Esophagus muscularis mucosa (tissue), 4 donors: Measurements from ENCODE around the gene DNAH9. TPM values are rescaled to one million over a fixed set of nuclear protein-coding genes. Genes with fewer than 3 reads are reported as not detected.
"Not testable (repeated sequence)": the region's sequence is repeated elsewhere in the genome, so short reads cannot be mapped to it uniquely, and the experiment has no call there.

Source experiments
- DNase-seq: peaks from one replicate; pipeline ENCODE4 v3.0.0-alpha.2; 2017; ENCODE audit errors: extremely low spot score
- H3K27ac ChIP-seq, 4 donors: fragments of 200-600 bp; sonication (generic); replicated peaks in 1 of 4; 1 replicate in 3 of 4; 2 replicates in 1 of 4; pipeline ENCODE4 v1.5.1; 2016 to 2019; ENCODE audit warnings: mild to moderate bottlenecking in 1 of 4
- H3K27me3 ChIP-seq, 4 donors: fragments of 200-600 bp; sonication (generic); one replicate each; pipeline versions ENCODE4 v1.5.1 to v1.6.0; 2016 to 2019
- H3K36me3 ChIP-seq, 4 donors: fragments of 200-600 bp; sonication (generic); one replicate each; pipeline ENCODE4 v1.5.1; 2016 to 2019
- H3K4me1 ChIP-seq, 4 donors: fragments of 200-600 bp; sonication (generic); one replicate each; pipeline ENCODE4 v1.5.1; 2016 to 2019
- H3K4me3 ChIP-seq, 4 donors: fragments of 200-600 bp; sonication (generic); 1 replicate in 2 of 4; 2 replicates in 2 of 4; pipeline ENCODE4 v1.5.1; 2016 to 2019; ENCODE audit warnings: mild to moderate bottlenecking in 4 of 4, moderate library complexity in 1 of 4
- H3K9me3 ChIP-seq, 4 donors: fragments of 200-600 bp; sonication (generic); 1 replicate in 3 of 4; 2 replicates in 1 of 4; pipeline ENCODE4 v1.5.1; 2016 to 2019
- EP300 ChIP-seq: sonication (generic); formaldehyde crosslinking; IDR thresholded peaks from one replicate; pipeline ENCODE4 v1.6.1; 2017; ENCODE audit warnings: antibody characterized with exemption
- POLR2A ChIP-seq: fragments of 450-650 bp; IDR thresholded peaks from one replicate; pipeline ENCODE4 v1.6.1; 2017; ENCODE audit warnings: antibody characterized with exemption, moderate library complexity, mild to moderate bottlenecking, low read depth
- POLR2AphosphoS5 ChIP-seq, 2 donors: sonication (generic); formaldehyde crosslinking; IDR thresholded peaks; one replicate each; pipeline ENCODE4 v1.6.1; 2017; ENCODE audit warnings: antibody characterized with exemption in 2 of 2
- WGBS: methylation state at CpG from one replicate; pipeline ENCODE4 v1.1.5; 2018; 5-methylcytosine and 5-hydroxymethylcytosine counted together
- intact Hi-C: fragments of 100-400 bp; cut with DNase I; formaldehyde crosslinking; loops from one replicate; pipeline ENCODE4 v1.15.1; 2023
- total RNA-seq, 4 donors: library from RNA; depleted of rRNA; stranded (reverse); fragments of >200 nt; gene quantifications; one replicate each; pipeline versions ENCODE4 v1.1.0 to v1.2.1, GENCODE V29; 2016
- TF ChIP-seq, protein P1 (sequence below), 3 experiments: fragments of 200-600 bp in 2 of 3; fragments of 450-650 bp in 1 of 3; sonication (generic) in 2 of 3; IDR thresholded peaks; one replicate each; pipeline ENCODE4 v1.5.1; 2017 to 2019; ENCODE audit warnings: antibody characterized with exemption in 3 of 3, mild to moderate bottlenecking in 2 of 3, moderate library complexity in 1 of 3

Gene DNAH9
- total RNA-seq, 4 donors from 2014 or later, result under 0.01 to 0.92 TPM; not detected in 2

DNA sequence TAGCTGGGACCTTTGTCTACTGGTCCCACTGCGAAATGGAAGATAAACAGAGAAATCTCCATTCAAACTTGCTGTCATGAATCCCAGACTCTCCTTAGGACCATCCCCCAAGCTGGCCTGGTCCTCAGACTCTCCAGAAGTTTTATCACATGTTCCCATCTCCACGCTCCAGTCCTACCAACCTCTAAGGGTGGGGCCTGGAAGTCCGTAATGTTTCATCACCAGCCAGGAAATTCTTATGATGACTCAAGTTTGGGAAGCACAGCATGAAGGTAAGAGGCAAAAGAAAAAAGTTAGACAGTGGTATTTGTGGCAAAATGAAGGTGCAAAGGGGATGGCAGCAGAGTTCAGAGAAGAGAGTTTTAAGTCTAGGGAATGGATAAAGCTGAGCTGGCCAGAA lies 346.3 kb downstream of the DNAH9 start:
- no peak for DNase-seq
- H3K36me3 ChIP-seq, result no peaks in the 10 kb centered on the region
- no peak overlapping the region for H3K4me3 ChIP-seq
- intact Hi-C loops, result no loop called here
- H3K27me3 ChIP-seq, result no peaks in the 10 kb centered on the region
- H3K27ac ChIP-seq, result no peak overlapping the region
- 77% methylated on average over 3 of the region's 3 CpGs for WGBS
- no peak for TF ChIP-seq POLR2AphosphoS5 (IDR thresholded peaks at IDR 0.05)
- no peak for TF ChIP-seq POLR2A
- TF ChIP-seq EP300, result no peak
- TF ChIP-seq, protein P1, sequence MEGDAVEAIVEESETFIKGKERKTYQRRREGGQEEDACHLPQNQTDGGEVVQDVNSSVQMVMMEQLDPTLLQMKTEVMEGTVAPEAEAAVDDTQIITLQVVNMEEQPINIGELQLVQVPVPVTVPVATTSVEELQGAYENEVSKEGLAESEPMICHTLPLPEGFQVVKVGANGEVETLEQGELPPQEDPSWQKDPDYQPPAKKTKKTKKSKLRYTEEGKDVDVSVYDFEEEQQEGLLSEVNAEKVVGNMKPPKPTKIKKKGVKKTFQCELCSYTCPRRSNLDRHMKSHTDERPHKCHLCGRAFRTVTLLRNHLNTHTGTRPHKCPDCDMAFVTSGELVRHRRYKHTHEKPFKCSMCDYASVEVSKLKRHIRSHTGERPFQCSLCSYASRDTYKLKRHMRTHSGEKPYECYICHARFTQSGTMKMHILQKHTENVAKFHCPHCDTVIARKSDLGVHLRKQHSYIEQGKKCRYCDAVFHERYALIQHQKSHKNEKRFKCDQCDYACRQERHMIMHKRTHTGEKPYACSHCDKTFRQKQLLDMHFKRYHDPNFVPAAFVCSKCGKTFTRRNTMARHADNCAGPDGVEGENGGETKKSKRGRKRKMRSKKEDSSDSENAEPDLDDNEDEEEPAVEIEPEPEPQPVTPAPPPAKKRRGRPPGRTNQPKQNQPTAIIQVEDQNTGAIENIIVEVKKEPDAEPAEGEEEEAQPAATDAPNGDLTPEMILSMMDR (IDR thresholded peaks at IDR 0.05), result no peak
- no peaks in the 10 kb centered on the region for H3K9me3 ChIP-seq
- peaks cover 0 to 12% (median 11%) of the 10 kb centered on the region in 4 donors for H3K4me1 ChIP-seq

DNA sequence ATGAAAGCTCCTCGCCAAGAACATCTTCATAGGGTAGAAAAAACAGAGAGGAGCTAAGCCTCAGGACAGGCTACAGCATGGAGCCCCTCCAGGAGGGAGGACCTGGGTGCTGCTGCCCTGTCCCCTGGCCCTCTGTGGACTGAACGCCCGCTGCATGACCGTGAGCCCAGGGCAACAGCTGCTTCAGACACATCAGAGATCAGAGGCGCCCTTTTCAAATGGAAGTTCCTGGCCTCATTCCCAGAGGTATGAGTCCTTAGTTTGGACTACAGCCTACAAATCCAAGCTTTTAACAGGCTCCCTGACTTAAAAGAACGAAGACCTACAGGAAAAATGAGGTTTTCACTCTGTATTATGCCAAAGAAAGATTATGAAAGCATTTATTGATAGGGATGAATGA lies 350.5 kb downstream of the DNAH9 start:
- WGBS, result 37% methylated on average over 6 of the region's 6 CpGs
- no peak for TF ChIP-seq EP300
- TF ChIP-seq, protein P1 (IDR thresholded peaks at IDR 0.05), result no peak
- H3K4me3 ChIP-seq, result peak overlapping the region; percentile 13 to 30 (median 25)
- DNase-seq, result no peak
- H3K4me1 ChIP-seq, result peaks cover 0 to 12% (median 11%) of the 10 kb centered on the region in 4 donors
- peak overlapping the region in 1 of 4 donors; percentile 33 for H3K27ac ChIP-seq
- H3K27me3 ChIP-seq, result no peaks in the 10 kb centered on the region
- intact Hi-C loops, result no loop called here
- no peaks in the 10 kb centered on the region for H3K36me3 ChIP-seq
- peaks cover 0 to 5% (median 2%) of the 10 kb centered on the region in 4 donors for H3K9me3 ChIP-seq

DNA sequence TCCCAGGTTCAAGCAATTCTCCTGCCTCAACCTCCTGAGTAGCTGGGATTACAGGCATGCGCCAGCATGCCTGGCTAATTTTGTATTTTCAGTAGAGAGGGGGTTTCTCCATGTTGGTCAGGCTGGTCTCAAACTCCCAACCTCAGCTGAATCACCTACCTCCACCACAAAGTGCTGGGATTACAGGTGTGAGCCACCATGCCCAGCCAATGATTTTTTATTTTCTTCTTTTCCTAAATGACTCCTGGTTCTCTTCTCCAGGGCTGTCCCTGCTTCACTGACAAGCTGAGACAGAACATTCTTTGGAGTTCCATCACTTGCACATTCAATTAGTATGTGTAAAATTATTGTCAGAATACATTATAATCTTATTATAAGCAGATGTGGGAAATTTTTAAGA lies 351.3 kb downstream of the DNAH9 start:
- H3K4me1 ChIP-seq, result peaks cover 0 to 12% (median 11%) of the 10 kb centered on the region in 4 donors
- DNase-seq, H3K27me3 ChIP-seq, H3K36me3 ChIP-seq, H3K9me3 ChIP-seq, H3K4me3 ChIP-seq, intact Hi-C loops, H3K27ac ChIP-seq: not testable (repeated sequence)
- WGBS, result 100% methylated on average over 1 of the region's 1 CpG

DNA sequence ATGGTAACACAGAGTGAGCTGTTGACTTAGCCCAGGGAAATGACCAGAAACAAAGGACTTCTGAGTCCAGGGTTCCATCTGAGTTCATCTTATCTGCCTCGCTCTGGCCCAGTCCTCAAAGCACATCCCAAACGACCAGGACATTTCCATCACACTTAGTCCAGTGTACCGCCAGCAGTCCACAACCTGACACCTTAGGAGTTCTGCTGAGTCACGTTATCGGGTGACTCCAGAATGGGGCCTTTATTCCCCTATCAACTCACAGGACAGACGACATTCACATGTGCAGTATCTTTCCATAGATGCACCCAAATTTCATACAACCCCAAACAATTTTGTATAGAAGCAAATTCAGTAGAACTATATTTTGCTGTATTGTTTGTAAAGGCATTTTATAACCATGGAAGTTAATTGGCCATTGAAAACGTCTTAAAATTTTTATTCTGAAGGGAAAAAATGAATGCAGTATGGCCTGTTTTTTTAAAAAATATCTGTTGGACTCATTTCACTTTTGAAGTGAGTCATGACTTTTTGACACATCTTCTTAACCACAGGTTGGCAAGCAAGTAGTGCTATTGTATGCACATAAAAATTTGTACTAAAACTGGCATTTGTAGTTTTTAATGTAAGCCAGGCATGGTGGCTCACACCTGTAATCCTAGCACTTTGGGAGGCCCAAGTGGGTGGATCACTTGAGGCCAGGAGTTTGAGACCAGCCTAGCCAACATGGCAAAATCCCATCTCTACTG lies 352.7 kb downstream of the DNAH9 start:
- intact Hi-C loops, result no loop called here
- 79% methylated on average over 7 of the region's 7 CpGs for WGBS
- DNase-seq, result no peak
- TF ChIP-seq POLR2AphosphoS5 (IDR thresholded peaks at IDR 0.05), result no peak
- no peak for TF ChIP-seq POLR2A
- TF ChIP-seq, protein P1 (IDR thresholded peaks at IDR 0.05), result no peak
- TF ChIP-seq EP300, result no peak
- H3K36me3 ChIP-seq, result no peaks in the 10 kb centered on the region
- peaks cover 0 to 12% (median 11%) of the 10 kb centered on the region in 4 donors for H3K4me1 ChIP-seq
- H3K9me3 ChIP-seq, result peaks cover 0 to 9% (median 7%) of the 10 kb centered on the region in 4 donors
- no peak overlapping the region for H3K27ac ChIP-seq
- H3K4me3 ChIP-seq, result no peak overlapping the region
- H3K27me3 ChIP-seq, result no peaks in the 10 kb centered on the region

DNA sequence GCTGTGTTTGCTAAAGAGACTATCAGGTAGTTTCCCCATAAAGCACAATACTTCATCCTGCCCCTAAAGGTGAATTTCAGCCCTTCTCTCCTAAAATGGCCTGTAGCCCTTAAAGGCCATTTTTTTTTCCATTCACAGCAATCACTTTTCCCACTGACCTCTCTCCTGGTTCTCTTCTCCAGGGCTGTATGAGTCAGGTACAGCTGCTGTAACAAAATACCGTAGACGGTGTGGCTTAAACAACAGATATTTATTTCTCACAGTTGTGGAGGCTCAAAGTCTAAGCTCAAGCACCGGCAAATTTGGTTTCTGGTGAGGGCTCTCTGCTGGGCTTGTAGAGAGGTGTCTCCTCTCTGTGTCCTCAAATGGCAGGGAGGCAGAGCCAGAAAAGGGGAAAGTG lies 354.3 kb downstream of the DNAH9 start:
- peaks cover 0 to 12% (median 11%) of the 10 kb centered on the region in 4 donors for H3K4me1 ChIP-seq
- H3K36me3 ChIP-seq, result no peaks in the 10 kb centered on the region
- no peak overlapping the region for H3K4me3 ChIP-seq
- intact Hi-C loops, result no loop called here
- TF ChIP-seq, protein P1 (IDR thresholded peaks at IDR 0.05), result no peak
- TF ChIP-seq EP300 (no peak), POLR2A (no peak), POLR2AphosphoS5 (IDR thresholded peaks at IDR 0.05) (no peak)
- DNase-seq, result no peak
- WGBS, result 86% methylated on average over 3 of the region's 3 CpGs
- H3K9me3 ChIP-seq, result peaks cover 0 to 9% (median 7%) of the 10 kb centered on the region in 4 donors
- no peak overlapping the region for H3K27ac ChIP-seq
- H3K27me3 ChIP-seq, result no peaks in the 10 kb centered on the region
